ACC112 (cell line): ENCODE results near the gene TPMT.

Experiments
- H2AFZ ChIP-seq: fragments of 200-600 bp; sonication (generic); one replicate; pipeline ENCODE4 v1.6.0; 2017; ENCODE audit warnings: antibody characterized with exemption, low read length; ENCODE audit not compliant: unreplicated experiment
- H3K27ac ChIP-seq: fragments of 200-600 bp; sonication (generic); 2 replicates; pipeline ENCODE4 v1.5.1; 2014; ENCODE audit warnings: low read depth, mild to moderate bottlenecking, antibody characterized with exemption, low read length, moderate library complexity
- H3K27me3 ChIP-seq: fragments of 200-600 bp; sonication (generic); 2 replicates; pipeline ENCODE4 v1.6.1; 2014; ENCODE audit warnings: mild to moderate bottlenecking, antibody characterized with exemption, low read length, moderate library complexity, mixed read lengths; ENCODE audit not compliant: insufficient read depth
- H3K36me3 ChIP-seq: fragments of 200-600 bp; sonication (generic); 2 replicates; pipeline ENCODE4 v1.6.1; 2016; ENCODE audit warnings: mild to moderate bottlenecking, antibody characterized with exemption, low read length, moderate library complexity, mixed read lengths; ENCODE audit not compliant: insufficient read depth
- H3K4me1 ChIP-seq: fragments of 200-600 bp; sonication (generic); one replicate; pipeline ENCODE4 v1.6.1; 2016; ENCODE audit warnings: low read length, mixed read lengths; ENCODE audit not compliant: insufficient read depth, unreplicated experiment, control insufficient read depth
- H3K4me3 ChIP-seq: fragments of 200-600 bp; sonication (generic); 2 replicates; pipeline ENCODE4 v1.5.1; 2014; ENCODE audit warnings: mild to moderate bottlenecking, low read depth, low read length
- H3K79me2 ChIP-seq: fragments of 200-600 bp; sonication (generic); one replicate; pipeline ENCODE4 v1.6.0; 2016; ENCODE audit warnings: low read length; ENCODE audit not compliant: control insufficient read depth, unreplicated experiment, insufficient read depth

The TPMT gene

DNA sequence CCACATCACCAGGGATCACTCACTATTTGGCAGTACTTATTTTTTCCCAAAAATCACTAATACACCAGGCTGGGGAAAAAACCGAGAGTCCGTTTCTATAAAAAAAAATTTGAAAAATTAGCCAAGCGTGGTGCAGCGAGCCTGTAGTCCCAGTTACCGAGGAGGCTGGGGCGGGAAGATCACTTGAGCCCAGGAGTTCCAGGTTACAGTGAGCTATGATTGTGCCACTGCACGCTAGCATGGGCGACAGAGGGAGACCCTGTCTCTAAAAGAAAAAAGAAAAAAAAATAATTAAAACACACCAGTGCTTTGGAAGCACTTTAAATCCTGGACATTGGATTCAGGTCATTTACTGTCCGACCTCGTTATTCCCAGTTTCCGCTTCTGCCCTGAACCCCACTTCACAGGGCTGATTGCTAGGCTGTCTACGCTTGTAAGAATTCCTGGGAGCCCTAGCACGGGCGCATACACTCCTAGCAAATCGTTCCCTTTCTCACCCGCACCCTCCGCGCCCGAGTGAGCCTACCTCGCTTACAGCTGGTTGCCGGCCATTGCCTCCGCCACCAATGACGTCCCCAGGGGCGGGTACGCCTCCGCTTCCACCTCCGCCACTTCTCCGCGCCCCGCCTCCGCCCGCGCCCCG lies at the start of gene TPMT:
Gene TPMT, minus strand, starts transcription at position 571 of the 643 bp plus-strand sequence. CDS start 5,950 bp downstream, outside the sequence.
- Histone ChIP-seq H3K4me3 (peak within 1 kb of the TSS; percentile 98), H3K27me3 (no peaks in the 10 kb centered on the region), H2AFZ (peak within 1 kb of the TSS; percentile 93), H3K36me3 (no peaks in the 10 kb centered on the region), H3K27ac (peak within 1 kb of the TSS; percentile 59; the same call in 1 of the 2 replicates), H3K4me1 (peaks cover 18% of the 10 kb centered on the region), H3K79me2 (peaks cover 13% of the 10 kb centered on the region)

DNA sequence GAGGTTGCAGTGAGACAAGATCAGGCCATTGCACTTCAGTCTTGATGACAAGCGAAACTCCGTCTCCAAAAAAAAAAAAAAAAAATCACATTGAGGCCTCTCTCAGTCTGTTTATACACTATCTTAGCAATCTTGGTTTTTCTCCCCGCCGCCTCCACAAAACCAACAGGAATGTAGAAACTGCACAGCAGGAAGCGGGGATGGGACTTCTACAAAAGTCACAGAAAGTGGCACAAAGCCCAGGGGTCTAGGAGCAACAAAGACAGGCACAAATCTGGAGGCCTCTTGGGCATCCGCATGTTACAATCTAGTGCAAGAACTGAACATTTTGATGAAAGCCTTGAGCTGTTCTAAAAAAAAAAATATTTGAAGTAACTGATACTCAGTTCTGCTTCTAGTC lies 48.9 kb upstream of the TPMT start:
- Histone ChIP-seq H2AFZ (no peak overlapping the region), H3K4me1 (no peaks in the 10 kb centered on the region), H3K27ac (no peak overlapping the region), H3K79me2 (no peaks in the 10 kb centered on the region), H3K4me3 (no peak overlapping the region), H3K36me3 (no peaks in the 10 kb centered on the region), H3K27me3 (no peaks in the 10 kb centered on the region)

DNA sequence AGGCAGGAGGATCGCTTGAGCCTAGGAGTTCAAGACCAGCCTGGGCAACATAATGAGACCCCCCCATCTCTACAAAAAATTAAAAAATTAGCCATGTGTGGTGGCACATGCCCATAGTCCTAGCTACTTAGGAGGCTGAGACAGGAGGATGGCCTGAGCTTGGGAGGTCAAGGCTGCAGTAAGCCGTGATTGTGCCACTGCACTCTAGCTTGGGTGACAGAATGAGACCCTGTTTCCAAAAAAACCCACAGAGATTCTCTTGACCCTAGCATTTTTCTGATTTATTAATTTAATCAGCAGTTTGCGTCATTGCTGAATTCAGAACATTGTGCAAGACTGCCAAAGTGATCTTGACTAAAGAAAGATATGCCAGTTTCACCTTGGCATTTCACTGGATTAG lies 37.1 kb upstream of the TPMT start:
- no peaks in the 10 kb centered on the region for H3K79me2 ChIP-seq
- no peak overlapping the region for H3K27ac ChIP-seq
- H3K27me3 ChIP-seq: no peaks in the 10 kb centered on the region
- H3K4me3 ChIP-seq: no peak overlapping the region
- H3K36me3 ChIP-seq: no peaks in the 10 kb centered on the region
- H3K4me1 ChIP-seq: no peaks in the 10 kb centered on the region
- H2AFZ ChIP-seq: no peak overlapping the region

DNA sequence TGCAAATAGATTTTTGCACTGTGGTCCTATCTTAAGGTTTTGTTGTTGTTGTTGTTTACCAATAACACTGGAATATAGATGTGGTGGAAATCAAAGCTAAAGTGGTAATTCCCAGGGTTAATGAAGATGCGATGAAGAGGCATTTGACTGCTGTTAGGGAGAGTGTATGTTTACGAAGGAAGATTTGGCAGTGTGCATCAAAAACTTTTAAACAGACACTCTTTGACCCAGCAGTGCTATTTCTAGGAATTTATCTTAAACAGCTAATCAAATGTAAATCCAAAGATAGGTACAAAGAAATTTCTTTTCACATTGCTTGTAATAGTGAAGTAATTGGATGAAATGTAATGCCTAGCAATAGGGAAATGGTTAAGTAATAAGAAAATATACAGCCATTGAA lies 34.3 kb upstream of the TPMT start:
- Histone ChIP-seq H3K27me3 (no peaks in the 10 kb centered on the region), H3K4me3 (no peak overlapping the region), H3K36me3 (no peaks in the 10 kb centered on the region), H3K27ac (no peak overlapping the region), H2AFZ (no peak overlapping the region), H3K79me2 (no peaks in the 10 kb centered on the region), H3K4me1 (no peaks in the 10 kb centered on the region)

DNA sequence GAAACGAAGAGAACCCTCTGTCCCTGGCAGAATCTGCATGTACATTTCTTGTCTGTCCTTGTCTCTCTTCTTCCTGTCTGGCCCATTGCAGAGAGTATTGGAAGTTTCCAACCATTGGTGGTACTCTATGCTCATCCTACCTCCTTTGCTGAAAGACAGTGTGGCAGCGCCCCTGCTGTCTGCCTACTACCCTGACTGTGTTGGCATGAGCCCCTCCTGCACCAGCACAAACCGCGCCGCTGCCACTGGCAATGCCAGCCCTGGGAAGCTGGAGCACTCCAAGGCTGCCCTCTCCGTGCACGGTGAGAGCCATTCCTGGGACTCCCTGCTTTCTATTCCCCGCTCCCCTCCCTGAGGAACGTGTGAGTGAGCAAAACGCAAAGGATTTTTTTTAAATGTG lies 32.8 kb upstream of the TPMT start:
- Histone ChIP-seq H3K79me2 (no peaks in the 10 kb centered on the region), H3K27me3 (no peaks in the 10 kb centered on the region), H3K27ac (no peak overlapping the region), H2AFZ (no peak overlapping the region), H3K4me1 (no peaks in the 10 kb centered on the region), H3K36me3 (no peaks in the 10 kb centered on the region), H3K4me3 (no peak overlapping the region)

- no peaks in the 10 kb centered on the region for H3K4me1 ChIP-seq
- H3K27ac ChIP-seq: no peak overlapping the region
- no peaks in the 10 kb centered on the region for H3K79me2 ChIP-seq
- H3K27me3 ChIP-seq: no peaks in the 10 kb centered on the region
- H3K36me3 ChIP-seq: no peaks in the 10 kb centered on the region
- H3K4me3 ChIP-seq: no peak overlapping the region
- no peak overlapping the region for H2AFZ ChIP-seq
Observed at GRCh38 chr6:18186540-18187250, 31.8 kb upstream of the TPMT start.

DNA sequence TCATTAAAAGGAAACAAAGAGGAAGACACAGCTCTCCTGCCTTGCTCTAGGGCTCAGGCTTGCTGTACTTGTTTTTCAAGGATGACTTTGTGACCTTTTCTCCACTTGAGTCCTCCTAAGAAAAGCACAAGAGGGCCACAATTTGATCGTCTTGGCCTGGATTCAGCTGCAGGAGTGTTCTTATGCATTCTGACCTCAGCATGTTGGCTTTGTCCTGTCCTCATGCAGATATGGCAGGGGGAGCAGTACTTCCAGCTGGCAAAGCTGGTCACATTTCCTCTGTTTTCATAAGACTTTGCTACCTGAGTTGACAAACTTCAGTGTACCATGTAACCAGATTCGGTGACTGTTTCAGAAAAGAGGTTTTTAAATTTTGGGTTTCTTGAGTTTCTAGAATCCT lies 31.2 kb upstream of the TPMT start:
- Histone ChIP-seq H3K4me3 (no peak overlapping the region), H3K4me1 (no peaks in the 10 kb centered on the region), H2AFZ (no peak overlapping the region), H3K27ac (no peak overlapping the region), H3K27me3 (no peaks in the 10 kb centered on the region), H3K79me2 (no peaks in the 10 kb centered on the region), H3K36me3 (no peaks in the 10 kb centered on the region)

GRCh38 chr6:18185624-18186023 lies 30.7 kb upstream of the TPMT start:
- Histone ChIP-seq H3K27ac (no peak overlapping the region), H3K4me3 (no peak overlapping the region), H3K27me3 (no peaks in the 10 kb centered on the region), H3K36me3 (no peaks in the 10 kb centered on the region), H3K4me1 (no peaks in the 10 kb centered on the region), H3K79me2 (no peaks in the 10 kb centered on the region), H2AFZ (no peak overlapping the region)

GRCh38 chr6:18183766-18184165 lies 28.9 kb upstream of the TPMT start:
- no peaks in the 10 kb centered on the region for H3K27me3 ChIP-seq
- no peaks in the 10 kb centered on the region for H3K4me1 ChIP-seq
- H2AFZ ChIP-seq: no peak overlapping the region
- H3K27ac ChIP-seq: no peak overlapping the region
- H3K36me3 ChIP-seq: no peaks in the 10 kb centered on the region
- no peaks in the 10 kb centered on the region for H3K79me2 ChIP-seq
- no peak overlapping the region for H3K4me3 ChIP-seq

GRCh38 chr6:18182568-18182967 lies 27.7 kb upstream of the TPMT start:
- no peaks in the 10 kb centered on the region for H3K4me1 ChIP-seq
- no peak overlapping the region for H3K27ac ChIP-seq
- no peak overlapping the region for H3K4me3 ChIP-seq
- no peaks in the 10 kb centered on the region for H3K36me3 ChIP-seq
- H3K79me2 ChIP-seq: no peaks in the 10 kb centered on the region
- no peak overlapping the region for H2AFZ ChIP-seq
- no peaks in the 10 kb centered on the region for H3K27me3 ChIP-seq

- H3K4me1 ChIP-seq: no peaks in the 10 kb centered on the region
- H3K4me3 ChIP-seq: no peak overlapping the region
- H3K27ac ChIP-seq: no peak overlapping the region
- H3K36me3 ChIP-seq: no peaks in the 10 kb centered on the region
- H3K79me2 ChIP-seq: no peaks in the 10 kb centered on the region
- no peak overlapping the region for H2AFZ ChIP-seq
- no peaks in the 10 kb centered on the region for H3K27me3 ChIP-seq
Observed at GRCh38 chr6:18179770-18180356, 25.0 kb upstream of the TPMT start.
